Liver (tissue), 3 donors: ENCODE results near the gene PDE3A.

Experiments used
- RAD21 ChIP-seq, 2 donors: IDR thresholded peaks; 2 replicates each; pipeline ENCODE4 v1.6.1; 2016; ENCODE audit warnings: antibody characterized with exemption in 2 of 2, mild to moderate bottlenecking in 2 of 2
- RXRA ChIP-seq, 2 donors: IDR thresholded peaks; 2 replicates each; pipeline ENCODE4 v1.6.1; 2017 to 2018; ENCODE audit warnings: antibody characterized with exemption in 2 of 2, mild to moderate bottlenecking in 1 of 2
- SP1 ChIP-seq: IDR thresholded peaks from 2 replicates; pipeline ENCODE4 v1.6.1; 2018; ENCODE audit warnings: antibody characterized with exemption, mild to moderate bottlenecking
- YY1 ChIP-seq: IDR thresholded peaks from 2 replicates; pipeline ENCODE4 v1.6.1; 2016; ENCODE audit warnings: antibody characterized with exemption, mild to moderate bottlenecking
- TF ChIP-seq, protein P1 (sequence below): IDR thresholded peaks from 2 replicates; pipeline ENCODE4 v1.6.1; 2016; ENCODE audit warnings: antibody characterized with exemption
- TF ChIP-seq, protein P2 (sequence below): fragments of 150-350 bp; IDR thresholded peaks from 2 replicates; pipeline ENCODE4 v1.5.1; 2017; ENCODE audit warnings: improper control_type of control experiment, low read depth, low read length; ENCODE audit not compliant: missing input control
- TF ChIP-seq, protein P3 (sequence below): IDR thresholded peaks from 2 replicates; pipeline ENCODE4 v1.6.1; 2016; ENCODE audit warnings: antibody characterized with exemption, mild to moderate bottlenecking
- TF ChIP-seq, protein P4 (sequence below): IDR thresholded peaks from 2 replicates; pipeline ENCODE4 v1.6.1; 2016; ENCODE audit warnings: antibody characterized with exemption
- TF ChIP-seq, protein P5 (sequence below): IDR thresholded peaks from 2 replicates; pipeline ENCODE4 v1.6.1; 2016; ENCODE audit warnings: antibody characterized with exemption
- donor health status: healthy.
- donor health status: healthy.

DNA sequence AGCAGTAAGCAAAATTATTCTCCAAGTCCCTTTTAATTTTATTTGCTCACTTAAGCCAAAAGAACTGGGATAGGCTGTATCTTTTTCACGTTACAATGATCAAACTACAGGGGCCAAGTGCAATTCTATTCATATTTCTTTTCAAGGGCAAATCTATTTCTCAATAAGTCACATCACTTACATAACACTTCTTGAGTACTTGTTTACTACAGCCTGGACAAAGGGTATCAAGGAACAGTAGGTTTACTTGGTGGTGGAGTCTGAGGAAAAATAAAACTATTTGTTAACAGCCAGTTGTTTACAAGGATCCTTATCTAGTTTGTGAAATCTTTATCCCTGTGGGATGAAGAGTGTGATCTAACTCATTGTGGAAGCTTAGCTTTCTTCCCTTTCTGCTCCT, 72.1 kb downstream of the PDE3A start:
- TF ChIP-seq, protein P1, sequence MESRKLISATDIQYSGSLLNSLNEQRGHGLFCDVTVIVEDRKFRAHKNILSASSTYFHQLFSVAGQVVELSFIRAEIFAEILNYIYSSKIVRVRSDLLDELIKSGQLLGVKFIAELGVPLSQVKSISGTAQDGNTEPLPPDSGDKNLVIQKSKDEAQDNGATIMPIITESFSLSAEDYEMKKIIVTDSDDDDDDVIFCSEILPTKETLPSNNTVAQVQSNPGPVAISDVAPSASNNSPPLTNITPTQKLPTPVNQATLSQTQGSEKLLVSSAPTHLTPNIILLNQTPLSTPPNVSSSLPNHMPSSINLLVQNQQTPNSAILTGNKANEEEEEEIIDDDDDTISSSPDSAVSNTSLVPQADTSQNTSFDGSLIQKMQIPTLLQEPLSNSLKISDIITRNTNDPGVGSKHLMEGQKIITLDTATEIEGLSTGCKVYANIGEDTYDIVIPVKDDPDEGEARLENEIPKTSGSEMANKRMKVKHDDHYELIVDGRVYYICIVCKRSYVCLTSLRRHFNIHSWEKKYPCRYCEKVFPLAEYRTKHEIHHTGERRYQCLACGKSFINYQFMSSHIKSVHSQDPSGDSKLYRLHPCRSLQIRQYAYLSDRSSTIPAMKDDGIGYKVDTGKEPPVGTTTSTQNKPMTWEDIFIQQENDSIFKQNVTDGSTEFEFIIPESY, result no peak
- TF ChIP-seq, protein P2, sequence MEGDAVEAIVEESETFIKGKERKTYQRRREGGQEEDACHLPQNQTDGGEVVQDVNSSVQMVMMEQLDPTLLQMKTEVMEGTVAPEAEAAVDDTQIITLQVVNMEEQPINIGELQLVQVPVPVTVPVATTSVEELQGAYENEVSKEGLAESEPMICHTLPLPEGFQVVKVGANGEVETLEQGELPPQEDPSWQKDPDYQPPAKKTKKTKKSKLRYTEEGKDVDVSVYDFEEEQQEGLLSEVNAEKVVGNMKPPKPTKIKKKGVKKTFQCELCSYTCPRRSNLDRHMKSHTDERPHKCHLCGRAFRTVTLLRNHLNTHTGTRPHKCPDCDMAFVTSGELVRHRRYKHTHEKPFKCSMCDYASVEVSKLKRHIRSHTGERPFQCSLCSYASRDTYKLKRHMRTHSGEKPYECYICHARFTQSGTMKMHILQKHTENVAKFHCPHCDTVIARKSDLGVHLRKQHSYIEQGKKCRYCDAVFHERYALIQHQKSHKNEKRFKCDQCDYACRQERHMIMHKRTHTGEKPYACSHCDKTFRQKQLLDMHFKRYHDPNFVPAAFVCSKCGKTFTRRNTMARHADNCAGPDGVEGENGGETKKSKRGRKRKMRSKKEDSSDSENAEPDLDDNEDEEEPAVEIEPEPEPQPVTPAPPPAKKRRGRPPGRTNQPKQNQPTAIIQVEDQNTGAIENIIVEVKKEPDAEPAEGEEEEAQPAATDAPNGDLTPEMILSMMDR, result no peak
- TF ChIP-seq, protein P3, sequence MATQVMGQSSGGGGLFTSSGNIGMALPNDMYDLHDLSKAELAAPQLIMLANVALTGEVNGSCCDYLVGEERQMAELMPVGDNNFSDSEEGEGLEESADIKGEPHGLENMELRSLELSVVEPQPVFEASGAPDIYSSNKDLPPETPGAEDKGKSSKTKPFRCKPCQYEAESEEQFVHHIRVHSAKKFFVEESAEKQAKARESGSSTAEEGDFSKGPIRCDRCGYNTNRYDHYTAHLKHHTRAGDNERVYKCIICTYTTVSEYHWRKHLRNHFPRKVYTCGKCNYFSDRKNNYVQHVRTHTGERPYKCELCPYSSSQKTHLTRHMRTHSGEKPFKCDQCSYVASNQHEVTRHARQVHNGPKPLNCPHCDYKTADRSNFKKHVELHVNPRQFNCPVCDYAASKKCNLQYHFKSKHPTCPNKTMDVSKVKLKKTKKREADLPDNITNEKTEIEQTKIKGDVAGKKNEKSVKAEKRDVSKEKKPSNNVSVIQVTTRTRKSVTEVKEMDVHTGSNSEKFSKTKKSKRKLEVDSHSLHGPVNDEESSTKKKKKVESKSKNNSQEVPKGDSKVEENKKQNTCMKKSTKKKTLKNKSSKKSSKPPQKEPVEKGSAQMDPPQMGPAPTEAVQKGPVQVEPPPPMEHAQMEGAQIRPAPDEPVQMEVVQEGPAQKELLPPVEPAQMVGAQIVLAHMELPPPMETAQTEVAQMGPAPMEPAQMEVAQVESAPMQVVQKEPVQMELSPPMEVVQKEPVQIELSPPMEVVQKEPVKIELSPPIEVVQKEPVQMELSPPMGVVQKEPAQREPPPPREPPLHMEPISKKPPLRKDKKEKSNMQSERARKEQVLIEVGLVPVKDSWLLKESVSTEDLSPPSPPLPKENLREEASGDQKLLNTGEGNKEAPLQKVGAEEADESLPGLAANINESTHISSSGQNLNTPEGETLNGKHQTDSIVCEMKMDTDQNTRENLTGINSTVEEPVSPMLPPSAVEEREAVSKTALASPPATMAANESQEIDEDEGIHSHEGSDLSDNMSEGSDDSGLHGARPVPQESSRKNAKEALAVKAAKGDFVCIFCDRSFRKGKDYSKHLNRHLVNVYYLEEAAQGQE, result no peak
- TF ChIP-seq YY1 (no peak), RAD21 (IDR thresholded peaks at IDR 0.05) (no peak), RXRA (IDR thresholded peaks at IDR 0.05) (no peak), SP1 (no peak)
- TF ChIP-seq, protein P4, sequence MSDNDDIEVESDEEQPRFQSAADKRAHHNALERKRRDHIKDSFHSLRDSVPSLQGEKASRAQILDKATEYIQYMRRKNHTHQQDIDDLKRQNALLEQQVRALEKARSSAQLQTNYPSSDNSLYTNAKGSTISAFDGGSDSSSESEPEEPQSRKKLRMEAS, result no peak
- TF ChIP-seq, protein P5, sequence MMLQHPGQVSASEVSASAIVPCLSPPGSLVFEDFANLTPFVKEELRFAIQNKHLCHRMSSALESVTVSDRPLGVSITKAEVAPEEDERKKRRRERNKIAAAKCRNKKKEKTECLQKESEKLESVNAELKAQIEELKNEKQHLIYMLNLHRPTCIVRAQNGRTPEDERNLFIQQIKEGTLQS, result no peak
